Glomerular endothelial cell (primary cell): Measurements from ENCODE around the gene DSN1. TPM values are rescaled to one million over a fixed set of nuclear protein-coding genes. Genes with fewer than 3 reads are reported as not detected.
"Not testable (repeated sequence)": the region's sequence is repeated elsewhere in the genome, so short reads cannot be mapped to it uniquely, and the experiment has no call there.

Source experiments
- DNase-seq: peaks from one replicate; pipeline ENCODE4 v3.0.0-alpha.2; 2011; ENCODE audit warnings: low read depth, low spot score; ENCODE audit errors: extremely low read depth
- total RNA-seq: library from RNA; depleted of rRNA; stranded (reverse); fragments of >200 nt; gene quantifications from 2 replicates; pipeline ENCODE4 v1.2.3, GENCODE V29; 2015

DSN1 gene
- 7.5 and 13.3 TPM in 2 replicates for total RNA-seq

DNA sequence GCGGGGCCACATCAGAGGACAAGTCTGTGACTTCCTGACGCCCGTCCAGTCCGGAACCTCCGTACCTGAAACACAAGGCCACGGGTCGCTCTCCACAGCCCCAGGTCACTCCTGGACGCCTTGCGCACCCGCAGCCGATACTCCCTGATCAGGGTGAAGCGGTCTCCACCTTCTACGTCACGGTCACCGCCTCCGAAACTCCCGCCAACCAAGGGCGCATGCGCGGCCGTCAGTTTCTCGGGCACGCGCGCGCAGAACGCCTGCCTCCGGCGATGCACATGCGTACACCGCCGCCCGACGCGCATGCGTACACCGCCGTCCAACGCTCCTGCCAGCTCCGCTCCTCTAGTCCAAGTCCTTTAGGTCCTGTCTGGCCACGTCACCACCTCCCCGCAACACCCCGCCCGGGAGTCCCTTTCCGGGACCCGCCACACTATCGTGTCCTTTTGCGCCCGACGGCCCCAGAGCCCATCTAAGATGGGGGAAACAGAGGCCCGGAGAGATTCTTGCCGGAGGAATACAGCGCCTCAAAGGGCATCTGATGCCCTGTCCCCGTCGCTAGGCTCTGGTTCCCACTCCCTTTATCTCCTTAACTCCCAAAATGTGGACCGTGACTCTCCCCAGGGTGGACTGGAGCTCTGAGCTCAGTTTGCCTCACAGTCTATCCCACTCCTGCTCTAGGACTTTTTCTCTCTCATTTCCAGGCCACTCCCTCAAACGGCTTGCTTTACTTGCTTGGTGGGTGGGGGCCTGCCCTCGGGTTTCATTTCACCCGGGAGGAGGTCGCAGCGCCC is at the start of gene DSN1:
DSN1 (minus strand) TSS at position 167 of the 794 bp plus-strand sequence. CDS start 2,305 bp downstream, outside the sequence.
- no peak for DNase-seq

DNA sequence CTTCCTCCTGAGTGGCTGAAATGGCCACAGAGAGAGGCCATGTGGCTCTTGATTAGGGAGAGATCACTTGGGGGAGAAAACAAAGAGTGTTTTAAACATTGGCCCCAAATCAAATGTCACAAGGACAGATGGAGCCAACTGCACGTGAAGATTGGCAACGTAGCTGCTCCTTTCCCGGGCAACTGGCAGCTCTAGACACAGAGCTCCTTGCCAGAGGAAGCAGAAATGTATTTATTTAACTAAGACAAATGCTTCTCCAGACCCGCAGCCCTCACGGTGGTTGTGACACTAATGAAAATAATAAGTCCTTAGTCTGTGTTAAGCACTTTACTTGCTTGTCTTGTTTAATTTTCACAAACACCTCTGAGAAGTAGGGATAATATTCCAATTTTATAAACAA is 49.6 kb upstream of the DSN1 start:
- no peak for DNase-seq

GRCh38 chr20:36821964-36822437 is 48.4 kb upstream of the DSN1 start:
- no peak for DNase-seq

DNA sequence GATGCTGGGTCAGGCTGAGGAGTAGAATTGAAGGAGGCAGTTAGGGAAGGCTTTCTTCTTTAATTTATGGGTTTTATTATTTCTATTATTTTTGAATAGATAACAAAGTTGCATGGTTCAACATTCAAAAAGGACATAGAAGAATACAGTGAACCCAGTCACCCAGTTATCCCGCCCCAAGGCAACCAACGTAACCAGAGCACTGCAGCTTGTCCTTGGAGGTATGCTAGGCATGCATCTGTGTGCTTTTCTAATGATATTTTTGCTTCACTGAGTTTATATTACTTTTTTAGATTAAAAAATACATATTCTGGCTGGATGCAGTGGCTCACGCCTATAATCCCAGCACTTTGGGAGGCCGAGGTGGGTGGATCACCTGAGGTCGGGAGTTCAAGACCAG is 47.4 kb upstream of the DSN1 start:
- no peak for DNase-seq

DNA sequence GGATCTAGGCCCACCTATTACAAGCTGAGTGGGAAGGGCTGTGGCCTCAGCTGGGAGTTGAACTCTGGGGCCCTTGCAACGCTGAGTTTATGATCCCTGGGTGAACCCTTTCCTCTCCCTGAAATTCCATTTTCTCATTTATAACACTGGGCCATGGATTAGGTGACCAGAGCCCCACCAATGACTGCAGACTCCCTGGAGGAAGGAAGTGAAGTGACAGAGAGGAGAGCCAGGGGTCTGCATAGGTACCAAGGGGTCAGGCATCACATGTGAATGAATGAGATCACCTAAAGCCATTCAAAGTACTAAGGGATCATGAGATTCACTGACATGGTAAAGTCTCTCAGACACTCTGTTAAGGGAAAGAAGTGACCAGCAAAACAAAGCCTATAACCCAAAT is 46.5 kb upstream of the DSN1 start:
- DNase-seq, result no peak

DNA sequence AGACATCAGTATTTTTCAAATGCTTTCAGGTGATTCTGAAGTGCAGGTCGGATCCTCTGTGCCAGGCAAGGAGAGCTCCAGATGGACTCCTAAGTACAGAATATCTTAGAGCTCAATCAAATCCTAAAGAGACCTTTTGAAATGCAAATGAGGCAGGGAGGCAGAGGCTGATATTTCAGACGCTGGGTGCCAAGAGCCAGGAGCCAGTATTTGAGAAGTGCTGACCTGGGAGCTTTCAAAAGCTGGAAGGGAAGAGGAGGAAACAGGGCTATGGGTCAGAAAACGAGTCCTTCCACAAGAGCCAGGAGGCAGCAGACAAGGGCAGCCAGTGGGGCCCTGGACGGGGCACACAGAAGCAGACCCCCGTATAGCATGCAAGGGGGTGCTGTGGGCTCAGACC is 46.1 kb upstream of the DSN1 start:
- DNase-seq, result no peak

GRCh38 chr20:36818861-36819260 is 45.3 kb upstream of the DSN1 start:
- DNase-seq, result no peak

- no peak for DNase-seq
Measured at GRCh38 chr20:36818185-36818584, 44.6 kb upstream of the DSN1 start.

DNA sequence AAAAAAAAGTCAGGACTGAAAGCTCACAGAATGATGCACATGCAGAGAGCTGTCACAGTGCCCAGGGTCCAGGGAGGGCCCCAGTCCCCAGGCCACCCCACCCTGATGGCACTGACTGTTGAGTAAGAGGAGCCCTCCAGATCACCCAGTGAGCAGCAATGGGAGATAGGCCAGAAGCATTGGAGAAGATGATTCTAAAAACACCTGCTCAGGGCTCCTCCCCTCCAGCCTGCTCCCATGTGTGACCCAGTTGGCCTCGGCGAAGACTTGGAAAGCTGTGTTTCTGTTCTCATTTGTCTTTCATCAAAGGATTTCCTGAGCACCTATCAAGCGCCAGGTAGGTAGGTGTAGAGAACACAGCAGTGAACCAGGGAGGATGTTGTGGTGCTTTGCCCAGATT is 43.9 kb upstream of the DSN1 start:
- no peak for DNase-seq

- no peak for DNase-seq
Measured at GRCh38 chr20:36815454-36816091, 42.0 kb upstream of the DSN1 start.

- no peak for DNase-seq
Measured at GRCh38 chr20:36812594-36813463, 39.3 kb upstream of the DSN1 start.

DNA sequence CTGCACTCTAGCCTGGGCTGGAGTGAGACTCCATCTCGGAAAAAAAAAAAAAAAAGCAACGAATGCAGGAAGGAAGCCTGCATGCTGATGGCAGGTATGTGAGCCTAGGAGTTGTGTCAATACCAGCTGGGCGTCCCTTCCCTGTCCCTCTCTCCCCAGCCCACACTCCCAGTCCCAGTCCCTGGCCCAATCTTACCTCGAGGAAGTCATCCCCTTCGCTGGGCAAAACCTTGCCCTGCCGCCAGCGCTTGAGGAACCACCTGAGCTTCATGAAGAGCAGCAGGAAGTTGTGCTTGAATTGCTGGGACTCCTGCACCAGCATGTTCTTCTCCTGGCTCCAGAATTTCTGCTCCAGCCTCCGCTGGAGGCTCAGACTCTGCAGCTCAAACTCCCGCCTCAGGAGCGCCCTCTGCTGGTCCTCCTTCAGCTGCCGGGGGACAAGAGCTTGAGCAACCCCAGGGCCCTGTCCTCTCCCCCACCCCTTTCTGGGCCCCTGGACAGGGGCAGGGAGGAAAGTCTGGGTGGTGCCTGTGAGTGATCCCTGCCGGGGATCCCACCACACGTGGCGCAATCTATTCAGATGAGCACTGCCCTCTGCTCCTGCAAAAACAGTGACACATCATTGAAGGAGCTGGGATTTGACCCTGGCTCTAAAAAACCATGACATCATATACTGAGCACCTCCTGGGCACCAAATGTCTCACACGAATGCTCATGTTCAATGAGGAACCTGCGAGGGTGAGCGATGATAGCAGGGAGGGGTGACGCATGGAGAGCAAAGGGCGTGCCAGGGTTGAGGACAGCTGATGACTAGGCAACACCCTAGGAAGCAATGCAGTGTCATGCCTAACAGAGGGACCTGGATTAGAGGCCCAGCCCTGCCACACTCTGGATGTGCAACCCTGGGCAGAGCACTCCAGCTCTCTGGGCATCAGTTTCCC is 35.0 kb upstream of the DSN1 start:
- DNase-seq, result no peak

GRCh38 chr20:36806049-36806448 is 32.5 kb upstream of the DSN1 start:
- no peak for DNase-seq

- no peak for DNase-seq
Measured at GRCh38 chr20:36805396-36805795, 31.8 kb upstream of the DSN1 start.

GRCh38 chr20:36804425-36804824 is 30.9 kb upstream of the DSN1 start:
- no peak for DNase-seq

DNA sequence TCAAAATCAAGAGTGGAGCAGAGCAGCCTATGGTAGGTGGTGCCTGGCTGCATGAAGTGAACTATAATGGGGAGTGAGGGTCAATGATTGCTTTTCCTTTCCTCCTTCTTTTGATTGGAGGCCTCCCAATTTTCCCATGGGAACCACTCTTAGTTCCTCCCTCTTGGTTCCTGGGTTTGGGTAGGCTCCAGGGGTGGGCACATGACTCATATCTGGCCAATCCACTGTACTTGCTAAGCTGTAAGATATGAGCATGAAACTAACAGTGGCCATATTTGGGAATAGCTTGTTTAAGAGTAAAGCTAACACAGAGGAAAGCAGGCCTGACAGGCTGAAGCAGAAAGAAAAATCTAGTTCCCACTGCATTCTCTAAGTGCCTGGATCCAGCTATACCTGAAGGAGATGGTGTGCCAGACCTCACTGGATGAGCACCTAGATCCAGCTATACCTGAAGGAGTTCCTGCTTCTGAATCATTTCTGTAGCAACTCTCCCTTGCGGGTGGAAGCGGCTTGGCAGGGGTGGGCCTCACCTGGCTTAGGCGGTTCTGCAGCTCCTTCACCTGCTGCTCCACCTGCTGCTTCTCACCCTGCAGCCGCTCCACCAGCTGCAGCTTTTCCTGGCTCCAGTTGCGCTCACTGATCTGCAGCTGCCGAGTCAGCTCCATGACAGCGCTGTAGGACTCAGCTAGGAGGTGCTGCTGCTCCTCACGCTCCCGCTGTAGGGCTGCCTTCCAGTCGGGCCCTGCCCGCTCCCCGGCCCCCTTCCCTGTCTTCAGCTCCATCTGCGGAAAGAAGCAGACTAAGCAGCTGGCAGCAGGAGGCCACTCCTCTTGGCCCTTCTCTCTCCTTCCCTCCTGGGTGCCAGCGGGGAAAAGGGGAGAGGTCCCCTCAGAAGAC is 29.0 kb upstream of the DSN1 start:
- no peak for DNase-seq

DNA sequence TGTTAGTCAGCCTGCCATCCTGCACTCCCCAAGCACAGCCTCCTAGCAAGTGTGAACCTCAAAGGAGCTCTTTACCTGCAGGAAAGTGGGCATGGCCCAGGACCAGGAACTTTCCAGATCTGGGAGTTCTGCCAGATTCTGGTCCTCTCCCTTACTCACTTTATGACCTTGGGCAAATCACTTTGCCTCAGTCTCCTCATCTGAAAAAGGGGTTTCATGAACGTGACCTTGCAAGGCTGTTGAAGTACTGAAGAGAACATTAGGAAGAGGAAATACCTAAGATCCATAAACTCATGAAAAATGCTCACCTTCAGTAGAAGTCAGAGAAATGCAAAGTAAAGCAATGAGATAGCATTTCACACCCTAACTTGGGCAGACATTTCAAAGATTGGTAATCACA is 26.8 kb upstream of the DSN1 start:
- no peak for DNase-seq

- not testable (repeated sequence) for DNase-seq
Measured at GRCh38 chr20:36799313-36799712, 25.8 kb upstream of the DSN1 start.

GRCh38 chr20:36796875-36797274 is 23.3 kb upstream of the DSN1 start:
- no peak for DNase-seq
